Muscle of arm (tissue), 12 donors: ENCODE data around the gene SERPINB13. TPM values are rescaled to one million over a fixed set of nuclear protein-coding genes. Genes with fewer than 3 reads are reported as not detected.
"Not testable (repeated sequence)": the region's sequence is repeated elsewhere in the genome, so short reads cannot be mapped to it uniquely, and the experiment has no call there.

ENCODE experiments used
- DNase-seq: peaks from one replicate; pipeline ENCODE4 v3.0.0-alpha.2; 2013
- polyA plus RNA-seq, 12 donors: library from polyadenylated mRNA; unstranded; fragments of 120-200 nt; gene quantifications; one replicate each; pipeline ENCODE4 v1.2.1, GENCODE V29; 2013; ENCODE audit not compliant: insufficient read length in 12 of 12

Gene SERPINB13
- polyA plus RNA-seq, 12 donors: 0.08 to 27.0 (median 5.8) TPM; not detected in 7

DNA sequence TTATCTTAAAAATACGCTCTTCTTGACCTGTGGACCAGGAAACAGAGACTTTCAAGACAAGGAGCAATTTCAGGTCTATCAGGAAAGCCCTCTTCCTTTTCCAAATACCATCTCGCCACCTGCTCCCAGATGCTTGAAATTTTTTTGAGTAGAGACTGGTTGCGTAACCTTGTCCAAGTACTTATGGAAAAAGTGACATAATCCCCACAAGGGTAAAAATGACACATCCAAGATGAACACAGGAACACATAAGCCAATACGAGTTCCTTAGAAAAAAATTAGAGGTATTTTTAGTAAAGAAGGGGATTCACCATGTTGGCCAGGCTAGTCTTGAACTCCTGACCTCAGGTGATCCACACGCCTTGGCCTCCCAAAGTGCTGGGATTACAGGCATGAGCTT, 1.8 kb downstream of the SERPINB13 start:
- no peak for DNase-seq

- DNase-seq: no peak
These were observed 3.2 kb downstream of the SERPINB13 start for GRCh38 chr18:63590373-63590772.

DNA sequence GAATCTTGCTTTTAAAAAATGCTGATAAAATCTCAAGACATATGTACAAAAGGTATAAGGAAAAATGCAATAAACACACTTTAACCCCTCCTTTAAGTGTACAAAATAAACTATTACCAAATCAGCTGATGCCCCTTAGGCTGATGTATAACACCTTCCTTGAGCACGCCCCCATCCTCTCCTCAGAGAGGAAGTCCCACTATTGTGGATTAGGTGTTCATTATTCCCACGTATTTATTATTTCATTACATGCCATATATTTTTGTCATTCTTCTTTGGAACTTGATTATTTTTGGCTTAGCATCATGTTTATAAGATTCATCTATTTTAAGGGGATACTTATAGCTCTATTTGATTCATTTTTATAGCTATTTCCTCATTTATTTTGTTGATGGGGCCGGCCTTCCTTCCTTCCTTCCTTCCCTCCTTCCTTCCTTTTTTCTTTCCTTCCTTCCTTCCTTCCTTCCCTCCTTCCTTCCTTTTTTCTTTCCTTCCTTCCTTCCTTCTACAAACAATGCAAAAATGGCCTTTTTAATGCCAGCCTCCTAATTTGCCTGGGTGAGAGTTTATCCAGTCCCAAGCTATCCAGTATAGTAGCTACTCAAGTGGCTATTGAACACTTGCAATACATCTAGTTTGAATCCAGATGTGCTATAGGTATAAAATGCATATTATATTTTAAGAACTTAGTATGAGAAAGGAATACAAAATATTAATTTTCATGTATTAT, 4.0 kb downstream of the SERPINB13 start:
- no peak for DNase-seq

DNA sequence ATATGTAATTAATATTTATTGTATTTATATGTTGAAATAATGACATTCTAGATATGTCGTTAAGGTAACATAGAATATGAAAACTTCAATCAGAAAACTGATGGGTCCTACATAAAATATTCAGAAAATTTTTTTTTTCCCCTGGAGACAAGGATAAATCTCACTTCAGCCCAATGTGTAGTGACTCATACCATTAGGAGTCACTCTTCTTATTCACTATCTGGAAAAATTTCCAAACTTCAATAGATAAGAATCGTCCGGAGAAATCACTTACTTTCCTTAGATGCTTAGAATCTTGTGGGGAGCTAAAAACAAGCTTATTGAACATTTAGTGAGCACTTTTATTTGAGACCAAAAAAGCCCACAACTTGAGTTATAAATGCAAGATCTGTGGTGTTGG, 4.6 kb downstream of the SERPINB13 start:
- DNase-seq: no peak

GRCh38 chr18:63592471-63592870, 5.3 kb downstream of the SERPINB13 start:
- no peak for DNase-seq

GRCh38 chr18:63596964-63597363, 9.8 kb downstream of the SERPINB13 start:
- no peak for DNase-seq

GRCh38 chr18:63603355-63603754, 16.2 kb downstream of the SERPINB13 start:
- DNase-seq: no peak

- no peak for DNase-seq
These were observed 16.6 kb downstream of the SERPINB13 start for GRCh38 chr18:63603772-63604171.

DNA sequence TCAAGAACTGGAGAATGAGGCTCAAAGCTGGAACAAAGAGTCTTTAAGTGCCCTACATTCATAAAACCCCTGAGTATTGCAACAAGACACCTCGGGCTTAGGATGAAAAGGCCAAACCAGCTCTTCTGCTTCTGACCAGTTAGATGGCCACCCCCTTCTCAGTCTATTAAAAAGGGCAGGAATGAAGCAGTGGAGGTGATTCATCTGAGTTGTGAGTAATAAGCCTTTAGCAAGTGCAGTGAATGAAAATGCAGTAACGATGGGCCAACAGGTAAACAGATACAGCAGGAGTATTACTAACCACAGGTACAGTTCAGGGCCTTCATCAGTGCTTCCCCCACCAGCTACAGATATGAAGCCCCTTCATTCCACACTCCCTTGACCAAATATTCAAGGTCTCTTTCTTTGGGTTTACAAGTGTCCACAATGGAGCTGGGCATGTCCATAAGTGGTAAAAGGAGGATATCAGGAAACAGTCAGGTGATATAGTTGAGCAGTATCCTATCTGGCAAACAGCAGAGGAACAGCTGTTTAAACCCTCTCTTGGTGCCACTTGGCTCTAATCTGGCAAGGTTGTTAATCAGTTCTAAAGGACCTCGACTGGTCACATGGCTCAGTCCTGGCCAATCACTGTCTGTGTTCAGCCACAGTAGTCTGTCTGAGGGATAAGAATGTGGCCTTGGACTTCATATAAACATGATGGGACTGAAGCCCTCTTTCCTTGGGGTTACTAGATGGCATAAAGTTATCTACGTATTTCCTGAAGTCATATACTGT, 17.8 kb downstream of the SERPINB13 start:
- no peak for DNase-seq

DNA sequence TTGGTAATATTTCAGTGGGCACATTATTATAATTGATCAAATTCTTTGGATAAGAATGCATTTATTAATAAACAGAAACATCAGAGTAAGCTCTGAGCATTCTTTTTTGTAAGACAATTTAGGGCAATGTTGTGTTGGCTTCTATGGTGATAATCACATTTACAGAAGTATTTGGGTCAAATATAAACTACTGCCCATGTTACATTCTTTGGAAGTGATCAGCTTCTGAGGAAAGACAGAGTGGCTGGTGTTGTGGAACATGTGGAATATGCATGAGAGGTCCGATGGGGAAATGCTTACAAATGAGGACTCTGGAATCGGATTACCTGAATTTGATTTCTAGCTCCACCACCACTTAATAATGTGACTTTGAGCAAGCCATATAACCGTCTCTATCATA, 19.4 kb downstream of the SERPINB13 start:
- no peak for DNase-seq

DNA sequence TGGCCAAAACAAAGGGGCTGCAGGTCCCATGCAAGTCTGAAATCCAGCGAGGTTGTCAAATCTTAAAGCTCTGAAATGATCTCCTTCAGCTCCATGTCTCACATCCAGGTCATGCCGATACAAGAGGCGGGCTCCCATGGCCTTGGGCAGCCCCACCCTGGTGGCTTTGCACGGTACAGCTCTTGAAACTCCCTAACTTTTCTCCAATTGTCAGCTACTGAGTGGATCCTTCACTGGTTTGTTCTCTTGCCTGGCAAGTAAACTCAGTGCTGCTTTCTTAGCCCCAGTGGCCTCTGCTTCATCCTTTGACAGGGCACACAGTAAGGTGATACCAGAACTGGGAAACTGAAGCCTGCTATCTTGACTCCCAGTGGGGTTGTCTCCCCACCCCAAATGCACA, 26.3 kb downstream of the SERPINB13 start:
- DNase-seq: no peak

GRCh38 chr18:63617049-63617914, 30.1 kb downstream of the SERPINB13 start:
- DNase-seq: no peak

DNA sequence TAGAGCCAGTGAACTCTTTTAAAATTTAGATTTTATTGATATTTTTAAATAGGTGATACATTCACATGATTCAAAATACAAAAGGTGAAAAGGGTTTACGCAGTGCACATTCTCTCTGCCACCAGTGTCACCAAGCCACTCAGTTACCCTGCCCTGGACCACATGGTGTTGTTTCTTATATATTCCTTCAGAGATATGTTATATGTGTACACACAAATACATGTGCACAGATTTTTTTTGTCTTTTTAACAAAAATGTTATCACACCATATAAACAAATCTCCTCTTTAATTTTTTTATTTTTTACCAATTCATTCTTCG, 30.7 kb downstream of the SERPINB13 start:
- DNase-seq: no peak

- no peak for DNase-seq
These were observed 32.5 kb downstream of the SERPINB13 start for GRCh38 chr18:63619661-63620060.

GRCh38 chr18:63624863-63625262, 37.7 kb downstream of the SERPINB13 start:
- no peak for DNase-seq

- DNase-seq: no peak
These were observed 39.3 kb downstream of the SERPINB13 start for GRCh38 chr18:63626431-63626830.

DNA sequence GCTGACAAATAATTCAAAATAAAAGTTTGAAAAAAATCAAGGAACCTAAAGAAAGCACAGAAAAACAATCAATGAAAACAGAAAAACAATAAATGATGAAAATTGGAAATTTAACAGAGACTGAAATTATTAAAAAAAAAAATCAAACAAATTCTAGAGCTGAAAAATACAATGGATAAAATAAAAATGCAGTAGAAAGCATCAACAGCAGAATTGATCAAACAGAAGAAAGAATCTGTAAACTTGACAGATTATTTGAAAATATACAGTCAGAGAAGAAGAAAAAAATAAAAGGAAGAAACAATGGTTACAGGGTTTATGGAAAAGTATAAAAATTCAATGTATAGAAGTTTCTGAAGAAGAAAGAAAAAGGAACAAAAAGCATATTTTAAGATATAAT, 40.7 kb downstream of the SERPINB13 start:
- DNase-seq: no peak

DNA sequence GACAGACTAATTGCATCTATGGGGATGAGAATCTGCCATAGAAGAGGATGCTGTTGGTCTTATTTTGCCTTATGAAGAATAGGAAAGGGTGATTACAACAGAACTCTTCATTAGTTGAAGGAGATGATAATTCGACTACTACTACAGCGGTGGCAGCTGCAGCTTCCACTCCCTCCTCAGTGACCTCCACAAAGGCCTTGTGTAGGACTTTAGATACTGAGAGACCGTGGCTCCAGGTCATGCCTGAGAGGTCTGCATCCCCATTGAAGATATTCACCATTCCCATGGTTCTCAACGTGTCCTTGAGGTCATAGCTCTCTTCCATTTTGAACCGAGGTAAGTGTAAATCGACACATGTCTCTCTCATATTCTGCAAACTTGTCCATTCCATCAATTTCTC, 50.6 kb downstream of the SERPINB13 start:
- no peak for DNase-seq

GRCh38 chr18:63641157-63641680, 54.1 kb downstream of the SERPINB13 start:
- DNase-seq: not testable (repeated sequence)

- not testable (repeated sequence) for DNase-seq
These were observed 55.7 kb downstream of the SERPINB13 start for GRCh38 chr18:63642668-63643356.

DNA sequence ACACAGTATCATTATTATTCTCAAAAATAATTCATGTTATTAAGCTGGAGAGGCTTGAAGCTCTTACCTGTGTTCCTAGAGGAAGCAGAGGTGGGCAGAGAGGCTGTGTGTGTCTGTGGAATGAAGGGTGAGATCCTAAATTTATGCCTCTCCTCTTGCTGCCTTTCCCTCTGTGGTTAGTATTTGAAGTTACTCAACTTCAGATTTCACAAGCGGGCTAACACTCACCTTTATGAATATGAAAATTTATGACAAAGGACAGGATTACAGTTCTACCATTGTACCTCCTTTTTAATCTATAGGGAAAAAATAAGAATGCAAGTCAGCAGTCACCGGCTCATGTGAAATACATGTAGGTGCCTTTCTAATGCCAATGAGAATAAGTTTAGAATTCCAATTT, 57.0 kb downstream of the SERPINB13 start, which contains the start of gene SERPINB4:
Gene SERPINB4, minus strand, starts transcription at position 115 of the 400 bp plus-strand sequence. CDS start 679 bp downstream, outside the sequence.
- not testable (repeated sequence) for DNase-seq
